Ovary (tissue), 3 donors: ENCODE results near the gene CALR.

ENCODE experiments used
- CTCF ChIP-seq, 3 donors: fragments of 450-650 bp in 2 of 3; fragments of 200-600 bp in 1 of 3; IDR thresholded peaks; one replicate each; pipeline versions ENCODE4 v1.5.1 to v1.8.0; 2016 to 2022; ENCODE audit warnings: antibody characterized with exemption in 3 of 3, mild to moderate bottlenecking in 1 of 3
- EP300 ChIP-seq: sonication (generic); formaldehyde crosslinking; IDR thresholded peaks from one replicate; pipeline ENCODE4 v1.6.1; 2017; ENCODE audit warnings: antibody characterized with exemption
- POLR2A ChIP-seq: fragments of 450-650 bp; IDR thresholded peaks from one replicate; pipeline ENCODE4 v1.6.1; 2017; ENCODE audit warnings: antibody characterized with exemption, mild to moderate bottlenecking, moderate library complexity
- donor health status: DM: no; HTN: no; CAD: no.

DNA sequence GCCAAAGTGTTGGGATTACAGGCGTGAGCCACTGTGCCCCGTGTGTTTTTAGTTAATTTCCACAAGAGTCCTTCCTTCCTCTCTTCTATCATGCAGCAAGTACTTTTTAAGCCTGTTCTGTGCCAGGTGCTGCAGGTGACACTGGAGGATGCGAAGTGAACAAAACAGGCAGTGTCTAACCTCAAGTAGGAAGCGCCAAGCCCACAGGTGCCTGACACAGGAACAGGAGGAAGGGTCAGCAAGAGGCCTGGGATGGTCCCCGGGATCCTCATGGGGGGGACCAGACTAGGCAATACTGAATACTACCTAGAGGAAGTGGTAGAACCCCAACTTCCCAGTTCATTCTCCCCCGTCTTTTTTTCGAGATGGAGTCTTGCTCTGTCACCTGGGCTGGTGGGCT lies 1.8 kb upstream of the CALR start:
- no peak for TF ChIP-seq CTCF (IDR thresholded peaks at IDR 0.05)
- no peak for TF ChIP-seq POLR2A
- no peak for TF ChIP-seq EP300
